GM12864 (cell line): ENCODE results near the gene FATE1.

Source experiments
- DNase-seq: peaks from one replicate; pipeline ENCODE4 v3.0.0-alpha.2; 2011; ENCODE audit warnings: low read depth
- H3K4me3 ChIP-seq: 2 replicates; pipeline ENCODE4 v1.5.1; 2011; ENCODE audit warnings: mild to moderate bottlenecking, low read depth, low read length, control low read depth
- CTCF ChIP-seq: IDR thresholded peaks from 2 replicates; pipeline ENCODE4 v1.5.1; 2011; ENCODE audit warnings: low read depth, mild to moderate bottlenecking, moderate library complexity, low read length, control low read depth, inconsistent platforms; ENCODE audit errors: missing control alignments

Gene FATE1

GRCh38 chrX:151753313-151754046, 37.6 kb downstream of the FATE1 start:
- H3K4me3 ChIP-seq: no peak overlapping the region
- peak; percentile 85 for TF ChIP-seq CTCF
- DNase-seq: no peak

GRCh38 chrX:151754047-151754429, 38.2 kb downstream of the FATE1 start:
- no peak overlapping the region for H3K4me3 ChIP-seq
- no peak for TF ChIP-seq CTCF
- no peak for DNase-seq

GRCh38 chrX:151754641-151755215, 38.9 kb downstream of the FATE1 start:
- no peak for TF ChIP-seq CTCF
- no peak for DNase-seq
- no peak overlapping the region for H3K4me3 ChIP-seq

- no peak for DNase-seq
- H3K4me3 ChIP-seq: no peak overlapping the region
- no peak for TF ChIP-seq CTCF
Observed at GRCh38 chrX:151759041-151759708, 43.3 kb downstream of the FATE1 start.

- no peak for TF ChIP-seq CTCF
- H3K4me3 ChIP-seq: no peak overlapping the region
- DNase-seq: no peak
Observed at GRCh38 chrX:151762802-151763201, 47.0 kb downstream of the FATE1 start.

DNA sequence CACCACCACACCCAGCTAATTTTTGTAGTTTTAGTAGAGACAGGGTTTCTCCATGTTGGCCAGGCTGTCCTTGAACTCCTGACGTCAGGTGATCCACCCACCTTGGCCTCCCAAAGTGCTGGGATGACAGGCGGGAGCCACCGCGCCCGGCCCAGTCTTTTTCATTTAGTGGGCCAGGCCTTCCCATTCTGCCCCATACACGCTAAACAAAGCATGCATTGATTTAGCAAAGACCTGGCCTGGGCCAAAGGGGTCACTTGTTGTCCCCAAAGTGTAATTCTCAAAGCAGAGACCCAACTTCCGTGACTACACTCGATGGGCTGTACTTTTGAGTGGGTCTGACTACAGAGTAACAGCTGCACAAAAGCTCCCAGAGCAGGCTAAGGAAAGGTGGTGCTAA, 47.9 kb downstream of the FATE1 start:
- DNase-seq: no peak
- H3K4me3 ChIP-seq: no peak overlapping the region
- no peak for TF ChIP-seq CTCF
